HFFc6 (cell line): ENCODE data around the gene ADGRG6. TPM values are rescaled to one million over a fixed set of nuclear protein-coding genes. Genes with fewer than 3 reads are reported as not detected.

Source experiments
- DNase-seq: peaks from one replicate; pipeline ENCODE4 v3.0.0-alpha.2; 2018
- H3K27ac Mint-ChIP-seq: 2 replicates; pipeline ENCODE4 v1.8.0; 2020; ENCODE audit warnings: mild to moderate bottlenecking, mixed read lengths
- H3K27me3 Mint-ChIP-seq: 2 replicates; pipeline ENCODE4 v1.8.0; 2021; ENCODE audit warnings: mild to moderate bottlenecking, moderate library complexity, mixed read lengths; ENCODE audit not compliant: insufficient read depth
- H3K36me3 Mint-ChIP-seq: 2 replicates; pipeline ENCODE4 v1.8.0; 2021; ENCODE audit warnings: low read depth, mixed read lengths
- H3K4me1 Mint-ChIP-seq: 2 replicates; pipeline ENCODE4 v1.8.0; 2020; ENCODE audit warnings: low read depth, mixed read lengths
- H3K4me3 Mint-ChIP-seq: 2 replicates; pipeline ENCODE4 v1.8.0; 2020; ENCODE audit warnings: mild to moderate bottlenecking, moderate library complexity, mixed read lengths
- H3K9me3 Mint-ChIP-seq: 2 replicates; pipeline ENCODE4 v1.8.0; 2020; ENCODE audit warnings: mild to moderate bottlenecking, mixed read lengths
- total RNA-seq, 6 experiments: library from RNA; stranded (reverse); fragmentation: NEBNext Ultra II Directional; extraction: Animal tissue kit (Norgen Biotek cat#: 25700); gene quantifications; 2 replicates in 1 of 6; 3 replicates in 5 of 6; pipeline ENCODE4 v1.2.3, GENCODE V29; 2021
- TF ChIP-seq, protein P1 (sequence below): fragments of 200-600 bp; sonication (generic); IDR thresholded peaks from 2 replicates; pipeline ENCODE4 v1.5.0; 2021; ENCODE audit warnings: antibody characterized with exemption, mild to moderate bottlenecking

ADGRG6 gene
- total RNA-seq, 6 experiments from 2014 or later: 27.4 to 73.2 (median 29.7) TPM

DNA sequence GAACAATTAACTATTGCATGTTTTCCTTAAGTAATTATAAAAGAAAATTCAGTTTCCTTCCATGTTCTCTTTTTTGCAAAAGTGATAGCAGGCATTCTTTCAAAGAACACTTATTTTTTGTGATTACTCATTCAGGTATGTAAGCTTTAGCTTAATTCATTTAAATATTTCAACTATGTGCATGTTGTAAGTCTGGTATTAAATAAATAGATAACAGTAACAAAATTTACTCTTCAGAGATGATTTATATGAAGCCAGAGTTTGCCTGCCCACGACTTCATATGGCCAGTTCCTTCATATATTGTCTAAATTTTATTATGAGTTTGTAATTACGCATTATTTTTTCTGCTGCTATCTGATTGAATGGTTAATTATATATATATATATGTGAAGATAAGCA, 110.9 kb downstream of the ADGRG6 start:
- Mint-ChIP-seq H3K27ac (peak overlapping the region; percentile 91), H3K4me1 (peaks cover 93% of the 10 kb centered on the region), H3K9me3 (no peaks in the 10 kb centered on the region), H3K4me3 (peak overlapping the region; percentile 60; the same call in 1 of the 2 replicates), H3K36me3 (peaks cover 47% of the 10 kb centered on the region), H3K27me3 (no peaks in the 10 kb centered on the region; the same call in 1 of the 2 replicates)
- DNase-seq: no peak
- TF ChIP-seq, protein P1, sequence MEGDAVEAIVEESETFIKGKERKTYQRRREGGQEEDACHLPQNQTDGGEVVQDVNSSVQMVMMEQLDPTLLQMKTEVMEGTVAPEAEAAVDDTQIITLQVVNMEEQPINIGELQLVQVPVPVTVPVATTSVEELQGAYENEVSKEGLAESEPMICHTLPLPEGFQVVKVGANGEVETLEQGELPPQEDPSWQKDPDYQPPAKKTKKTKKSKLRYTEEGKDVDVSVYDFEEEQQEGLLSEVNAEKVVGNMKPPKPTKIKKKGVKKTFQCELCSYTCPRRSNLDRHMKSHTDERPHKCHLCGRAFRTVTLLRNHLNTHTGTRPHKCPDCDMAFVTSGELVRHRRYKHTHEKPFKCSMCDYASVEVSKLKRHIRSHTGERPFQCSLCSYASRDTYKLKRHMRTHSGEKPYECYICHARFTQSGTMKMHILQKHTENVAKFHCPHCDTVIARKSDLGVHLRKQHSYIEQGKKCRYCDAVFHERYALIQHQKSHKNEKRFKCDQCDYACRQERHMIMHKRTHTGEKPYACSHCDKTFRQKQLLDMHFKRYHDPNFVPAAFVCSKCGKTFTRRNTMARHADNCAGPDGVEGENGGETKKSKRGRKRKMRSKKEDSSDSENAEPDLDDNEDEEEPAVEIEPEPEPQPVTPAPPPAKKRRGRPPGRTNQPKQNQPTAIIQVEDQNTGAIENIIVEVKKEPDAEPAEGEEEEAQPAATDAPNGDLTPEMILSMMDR: no peak

DNA sequence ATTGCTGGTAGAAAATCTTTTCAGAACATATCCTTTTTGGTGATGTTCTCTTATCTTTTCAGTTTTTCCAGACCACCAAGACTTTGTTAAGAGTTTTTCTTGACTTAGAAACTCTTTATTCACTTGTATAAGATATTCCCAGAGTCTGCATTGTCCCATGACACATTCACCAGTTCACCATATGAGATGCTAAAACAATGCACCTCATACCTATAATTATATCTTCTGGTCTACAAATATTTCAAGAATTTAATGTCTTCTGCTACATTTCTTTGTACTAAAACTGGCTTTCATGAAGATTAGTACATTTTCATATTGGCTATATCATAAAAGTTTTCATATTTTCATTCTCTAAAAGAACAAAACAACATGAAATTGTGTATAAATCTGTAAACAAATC, 111.3 kb downstream of the ADGRG6 start:
- Mint-ChIP-seq H3K27ac (peak overlapping the region; percentile 91), H3K9me3 (no peaks in the 10 kb centered on the region), H3K4me1 (peaks cover 89% of the 10 kb centered on the region), H3K36me3 (peaks cover 48% of the 10 kb centered on the region), H3K4me3 (peak overlapping the region; percentile 60), H3K27me3 (no peaks in the 10 kb centered on the region; the same call in 1 of the 2 replicates)
- peak; percentile 37 for DNase-seq
- TF ChIP-seq, protein P1: no peak

DNA sequence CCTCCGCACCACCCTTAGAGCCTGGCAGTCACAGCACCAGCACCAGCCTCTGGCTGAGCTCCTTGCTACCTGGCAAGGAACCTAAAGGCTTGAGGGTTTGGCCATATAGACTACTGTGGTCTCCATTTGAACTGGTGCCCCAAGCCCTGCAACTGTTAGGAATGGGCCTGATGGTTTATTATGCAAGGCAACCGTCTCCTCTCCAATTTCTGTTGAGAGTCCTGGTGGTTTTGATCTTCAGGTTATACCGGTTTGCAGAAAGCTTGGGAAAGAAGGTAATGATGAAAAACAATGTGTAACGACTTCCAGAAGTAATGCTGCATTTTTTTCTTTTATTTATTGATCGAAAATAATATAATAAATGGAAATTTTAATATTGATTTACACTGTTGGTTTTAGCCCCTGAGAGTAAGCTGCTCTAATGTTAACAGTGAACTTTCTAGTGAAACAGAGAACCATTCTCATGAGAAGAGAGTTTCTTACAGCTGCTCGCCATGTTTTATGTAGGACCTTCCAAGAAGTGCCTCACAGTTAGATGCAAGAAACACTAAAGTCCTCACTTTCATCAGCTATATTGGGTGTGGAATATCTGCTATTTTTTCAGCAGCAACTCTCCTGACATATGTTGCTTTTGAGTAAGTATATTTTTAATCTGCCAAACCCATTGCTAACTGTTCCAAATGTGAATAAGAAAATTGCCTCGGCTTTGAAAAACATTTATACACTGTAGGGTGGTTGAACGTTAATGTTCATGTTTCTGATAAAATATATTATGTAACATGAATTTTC, 112.8 kb downstream of the ADGRG6 start:
- TF ChIP-seq, protein P1: no peak
- Mint-ChIP-seq H3K4me1 (peaks cover 76% of the 10 kb centered on the region), H3K4me3 (peak overlapping the region; percentile 55; the same call in 1 of the 2 replicates), H3K36me3 (peaks cover 44% of the 10 kb centered on the region), H3K27ac (peak overlapping the region; percentile 91), H3K27me3 (no peaks in the 10 kb centered on the region; the same call in 1 of the 2 replicates), H3K9me3 (no peaks in the 10 kb centered on the region)
- no peak for DNase-seq

DNA sequence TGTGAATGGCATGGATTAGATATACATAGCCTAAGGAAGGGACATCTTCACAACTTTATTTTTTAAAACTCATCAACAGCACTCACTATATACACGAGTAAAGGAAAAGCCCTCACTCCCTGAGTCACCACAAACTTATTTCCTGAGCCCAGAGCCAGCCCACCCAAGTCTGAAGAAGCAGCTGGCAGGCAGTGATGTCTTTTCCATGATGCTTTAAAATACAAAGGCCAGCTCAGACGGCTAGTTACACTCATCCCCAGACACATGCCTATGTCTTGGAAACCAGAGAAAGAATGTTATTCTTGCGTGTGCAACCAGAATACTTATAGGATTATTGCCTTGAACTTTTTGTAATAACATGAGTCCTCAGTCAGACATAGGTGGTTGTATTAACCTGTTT, 114.4 kb downstream of the ADGRG6 start:
- Mint-ChIP-seq H3K9me3 (no peaks in the 10 kb centered on the region), H3K4me1 (peaks cover 77% of the 10 kb centered on the region), H3K27ac (peak overlapping the region; percentile 86), H3K4me3 (peak overlapping the region; percentile 59), H3K27me3 (no peaks in the 10 kb centered on the region; the same call in 1 of the 2 replicates), H3K36me3 (peaks cover 42% of the 10 kb centered on the region)
- peak; percentile 92 for DNase-seq
- TF ChIP-seq, protein P1: no peak

DNA sequence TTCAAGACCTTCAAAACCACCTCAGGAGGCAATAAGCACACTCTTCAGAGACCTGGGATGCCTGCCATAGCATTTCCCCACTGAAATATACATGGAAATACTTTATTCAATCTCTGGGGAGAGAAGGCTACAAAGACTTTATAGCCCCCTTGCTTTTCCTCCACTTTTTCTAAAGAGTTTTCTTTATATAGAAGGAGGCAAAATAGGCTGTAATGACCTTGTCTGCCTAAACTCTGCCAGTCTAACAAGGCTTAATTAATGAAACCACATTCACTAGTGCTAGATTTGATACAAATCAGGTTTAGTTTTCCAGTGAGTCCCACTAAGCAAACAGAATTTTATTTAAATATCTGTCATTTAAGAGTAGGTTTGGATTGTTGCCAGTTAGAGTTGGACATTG, 114.9 kb downstream of the ADGRG6 start:
- Mint-ChIP-seq H3K4me3 (peak overlapping the region; percentile 59; the same call in 1 of the 2 replicates), H3K27me3 (no peaks in the 10 kb centered on the region; the same call in 1 of the 2 replicates), H3K36me3 (peaks cover 38% of the 10 kb centered on the region), H3K9me3 (no peaks in the 10 kb centered on the region), H3K27ac (peak overlapping the region; percentile 86), H3K4me1 (peaks cover 77% of the 10 kb centered on the region)
- no peak for DNase-seq
- TF ChIP-seq, protein P1: no peak
